Epidermal melanocyte (primary cell): ENCODE data around the gene CHD1.
"Not testable (repeated sequence)": the region's sequence is repeated elsewhere in the genome, so short reads cannot be mapped to it uniquely, and the experiment has no call there.

ENCODE experiments used
- DNase-seq: peaks from one replicate; pipeline ENCODE4 v3.0.0; 2011; ENCODE audit warnings: low spot score; ENCODE audit not compliant: insufficient read length

CHD1 gene

GRCh38 chr5:98928873-98929709 is at the start of gene CHD1:
TSS of gene CHD1 (minus strand) at chr5:98929007. CDS start at chr5:98926386, 2,621 bp downstream.
- DNase-seq, result peak; percentile 75

DNA sequence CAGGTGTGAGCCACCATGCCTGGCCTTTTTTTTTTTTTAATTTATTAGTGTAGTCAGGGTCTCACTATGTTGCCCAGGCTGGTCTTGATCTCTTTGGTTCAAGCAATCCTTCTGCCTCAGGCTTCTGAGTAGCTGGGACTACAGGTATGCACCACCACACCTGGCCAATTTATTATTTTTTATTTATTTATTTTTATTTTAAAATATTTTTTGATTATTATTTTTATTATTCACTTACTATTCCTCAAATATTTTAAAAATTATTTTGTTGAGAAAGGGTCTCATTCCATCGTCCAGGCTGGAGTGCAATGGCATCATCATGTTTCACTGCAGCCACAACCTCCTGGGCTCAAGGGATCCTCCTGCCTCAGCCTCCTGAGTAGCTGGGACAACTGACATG is 49.7 kb upstream of the CHD1 start:
- no peak for DNase-seq

DNA sequence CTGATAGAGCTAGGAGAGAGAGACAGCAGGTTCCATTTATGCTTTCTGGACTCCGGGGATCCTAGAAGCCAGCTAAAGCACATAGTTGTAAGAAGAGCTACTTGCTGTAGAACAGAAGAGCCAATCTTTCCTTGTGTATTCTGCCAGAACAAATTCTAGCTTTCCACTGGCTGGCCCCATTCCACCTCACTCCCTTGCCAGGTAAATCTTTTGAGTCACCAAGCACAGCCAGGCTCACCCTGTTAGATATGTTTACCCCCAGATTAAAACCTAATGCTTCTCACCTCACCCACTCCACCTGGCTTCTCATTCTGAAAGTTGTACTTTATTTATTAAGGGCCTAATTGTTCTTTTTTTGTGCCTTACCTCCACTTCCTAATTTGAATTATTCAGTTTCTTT is 48.9 kb upstream of the CHD1 start:
- DNase-seq, result no peak

DNA sequence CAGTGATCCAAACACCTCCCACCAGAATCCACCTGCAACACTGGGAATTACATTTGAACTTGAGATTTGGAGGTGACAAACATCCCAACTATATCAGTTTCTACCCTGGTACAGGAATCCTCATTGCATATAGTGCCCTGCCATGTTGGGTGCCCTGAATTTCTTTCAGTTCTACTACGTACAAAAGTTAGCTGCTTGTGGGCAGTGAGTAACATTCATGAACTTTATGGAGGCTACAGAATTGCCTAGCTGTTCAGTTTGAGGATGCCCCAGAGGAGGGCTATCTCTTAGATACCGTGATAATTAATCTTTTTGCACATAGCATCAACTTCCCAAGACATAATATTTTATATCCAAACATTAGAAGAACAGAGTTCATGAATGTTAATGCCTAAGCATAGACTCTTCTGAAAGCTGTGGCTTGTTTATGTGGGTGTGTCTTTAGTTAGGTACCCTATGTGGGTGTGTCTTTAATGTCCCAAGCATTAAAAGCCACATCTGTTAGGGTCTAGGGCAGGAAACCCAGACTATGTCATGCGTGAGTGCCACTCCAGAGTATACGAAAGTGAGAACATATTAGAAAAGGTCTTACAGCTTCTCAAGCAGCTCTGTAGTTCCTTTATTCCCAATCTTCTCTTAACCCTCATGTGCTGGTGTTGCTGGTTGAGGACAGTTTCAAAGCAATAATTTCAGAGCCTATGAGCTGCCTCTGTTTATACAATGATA is 47.0 kb upstream of the CHD1 start:
- no peak for DNase-seq

DNA sequence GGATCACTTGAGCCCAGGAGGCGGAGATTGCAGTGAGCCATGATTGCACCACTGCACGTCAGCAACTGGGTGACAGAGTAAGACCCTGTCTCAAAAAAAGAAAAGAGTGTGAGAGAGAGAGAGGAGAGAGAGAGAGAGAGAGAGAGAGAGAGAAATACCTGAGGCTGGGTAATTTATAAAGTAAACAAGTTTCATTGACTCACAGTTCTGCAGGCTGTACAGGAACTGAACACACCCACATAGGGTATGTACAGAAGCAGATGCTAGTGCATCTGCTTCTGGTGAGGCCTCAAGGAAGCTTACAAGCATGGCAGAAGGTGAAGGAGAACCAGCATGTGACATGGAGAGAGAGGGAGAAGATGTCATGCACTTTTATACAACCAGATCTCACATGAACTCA is 46.4 kb upstream of the CHD1 start:
- DNase-seq, result no peak

GRCh38 chr5:98969400-98969799 is 40.6 kb upstream of the CHD1 start:
- no peak for DNase-seq

GRCh38 chr5:98968056-98968564 is 39.3 kb upstream of the CHD1 start:
- no peak for DNase-seq

GRCh38 chr5:98965226-98965625 is 36.4 kb upstream of the CHD1 start:
- no peak for DNase-seq

DNA sequence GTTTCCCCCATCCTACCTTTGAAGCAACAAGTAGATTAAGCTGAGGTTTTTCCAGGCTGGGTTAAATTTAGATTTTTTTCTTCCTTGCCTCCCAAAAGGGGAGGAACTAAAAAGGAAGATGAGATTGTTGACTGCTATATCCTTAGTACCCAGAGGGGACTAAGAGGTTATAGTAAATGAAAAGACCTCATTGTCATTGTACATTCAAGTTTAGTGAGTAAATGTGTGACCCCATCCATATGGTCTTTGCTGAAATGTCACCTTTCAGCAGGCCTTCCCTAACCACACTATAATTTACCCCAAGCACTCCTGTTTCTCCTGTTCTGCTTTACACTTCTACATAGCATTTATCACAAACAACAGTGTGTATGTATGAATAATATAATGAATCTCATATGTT is 35.8 kb upstream of the CHD1 start:
- no peak for DNase-seq

GRCh38 chr5:98963019-98963418 is 34.2 kb upstream of the CHD1 start:
- no peak for DNase-seq

DNA sequence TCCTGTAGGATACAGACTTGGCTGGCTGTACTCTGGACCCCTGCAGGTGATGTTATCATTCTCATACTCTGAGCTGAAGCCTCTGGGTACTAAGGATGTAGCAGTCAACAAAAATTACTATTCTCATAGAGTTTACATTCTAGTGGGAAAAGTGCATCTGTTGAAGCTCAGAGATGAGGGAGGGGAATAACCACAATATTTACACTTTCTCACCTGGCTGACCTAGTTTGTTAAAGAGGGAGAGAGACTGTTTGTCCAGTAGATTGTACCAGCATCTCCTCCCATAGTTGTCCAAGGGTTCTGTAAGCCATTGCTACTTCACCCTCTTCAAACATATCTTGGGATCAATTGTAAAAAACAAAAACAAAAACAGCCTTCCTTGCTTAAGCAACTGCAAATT is 33.8 kb upstream of the CHD1 start:
- DNase-seq, result no peak

DNA sequence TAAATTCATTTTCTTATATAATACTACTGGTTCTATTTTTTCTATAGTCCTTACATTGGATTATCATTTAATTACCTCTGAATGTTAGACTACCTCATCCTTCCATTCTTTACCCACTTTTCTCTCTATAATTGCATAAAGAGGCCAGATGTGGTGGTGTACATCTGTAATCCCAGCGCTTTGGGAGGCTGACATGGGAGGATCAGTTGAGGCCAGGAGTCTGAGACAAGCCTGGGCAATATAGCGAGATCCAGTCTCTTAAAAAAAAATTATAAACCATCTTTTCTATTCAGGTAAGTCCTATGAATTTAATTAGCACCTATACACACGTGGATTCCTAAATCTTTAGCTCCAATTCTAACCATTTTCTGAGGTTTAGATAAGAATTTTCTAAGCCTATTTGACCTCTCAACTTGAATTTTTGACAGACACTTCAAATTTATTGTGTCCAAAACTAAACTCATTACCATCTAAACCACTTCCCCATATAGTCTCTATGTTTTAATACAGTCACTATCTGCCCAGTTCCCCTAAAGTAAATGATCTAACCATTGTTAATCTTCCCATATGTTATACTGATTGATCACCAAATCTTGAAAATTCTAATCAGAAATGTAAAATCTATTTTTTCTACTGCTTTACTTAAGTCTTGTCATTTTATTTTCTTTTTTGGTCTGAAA is 33.0 kb upstream of the CHD1 start:
- no peak for DNase-seq

GRCh38 chr5:98957307-98957706 is 28.5 kb upstream of the CHD1 start:
- no peak for DNase-seq

DNA sequence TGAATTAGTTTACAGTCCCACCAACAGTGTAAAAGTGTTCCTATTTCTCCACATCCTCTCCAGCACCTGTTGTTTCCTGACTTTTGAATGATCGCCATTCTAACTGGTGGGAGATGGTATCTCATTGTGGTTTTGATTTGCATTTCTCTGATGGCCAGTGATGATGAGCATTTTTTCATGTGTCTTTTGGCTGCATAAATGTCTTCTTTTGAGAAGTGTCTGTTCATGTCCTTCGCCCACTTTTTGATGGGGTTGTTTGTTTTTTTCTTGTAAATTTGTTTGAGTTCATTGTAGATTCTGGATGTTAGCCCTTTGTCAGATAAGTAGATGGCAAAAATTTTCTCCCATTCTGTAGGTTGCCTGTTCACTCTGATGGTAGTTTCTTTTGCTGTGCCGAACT is 27.1 kb upstream of the CHD1 start:
- not testable (repeated sequence) for DNase-seq

GRCh38 chr5:98955471-98955870 is 26.7 kb upstream of the CHD1 start:
- DNase-seq, result not testable (repeated sequence)

- DNase-seq, result no peak
Observed at GRCh38 chr5:98954392-98955028, 25.7 kb upstream of the CHD1 start.

DNA sequence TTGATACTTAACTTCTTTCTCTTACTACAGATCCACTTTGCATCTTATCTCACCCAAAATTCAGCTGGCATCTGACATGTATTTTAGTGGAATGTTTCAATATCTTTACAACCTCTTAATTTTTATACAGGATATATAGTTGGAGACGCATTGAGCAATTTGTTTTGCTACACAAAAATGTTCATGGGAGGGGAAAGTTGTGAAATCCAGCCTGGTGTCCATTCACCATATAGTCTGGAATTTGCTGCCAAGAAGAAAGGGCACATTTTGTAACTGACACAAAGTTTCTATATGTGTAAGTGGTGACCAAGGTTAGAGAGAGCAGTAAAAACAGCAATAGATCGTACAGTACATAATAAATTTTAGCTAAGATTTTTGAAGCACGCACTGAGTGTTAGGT is 14.0 kb upstream of the CHD1 start:
- no peak for DNase-seq

- no peak for DNase-seq
Observed at GRCh38 chr5:98941131-98941883, 12.5 kb upstream of the CHD1 start.

DNA sequence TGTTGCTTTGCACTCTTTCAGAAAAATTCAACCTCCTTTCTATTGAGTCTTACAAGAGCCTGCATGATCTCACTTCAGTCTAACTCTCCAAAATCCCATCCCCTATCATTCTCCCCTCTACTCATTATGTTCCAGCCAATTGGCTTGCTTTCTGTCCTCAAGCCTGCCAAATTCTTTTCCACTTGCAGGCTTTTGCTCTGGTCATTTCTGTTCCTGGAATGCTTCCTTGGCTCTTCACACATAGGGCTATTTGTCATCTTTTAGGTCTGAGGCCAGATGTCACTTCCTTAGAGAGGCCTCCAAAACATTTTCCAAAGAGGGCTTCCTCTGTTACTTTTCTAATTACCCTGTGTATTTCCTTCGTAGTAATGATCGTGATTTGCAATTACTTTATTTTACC is 11.8 kb upstream of the CHD1 start:
- DNase-seq, result no peak

DNA sequence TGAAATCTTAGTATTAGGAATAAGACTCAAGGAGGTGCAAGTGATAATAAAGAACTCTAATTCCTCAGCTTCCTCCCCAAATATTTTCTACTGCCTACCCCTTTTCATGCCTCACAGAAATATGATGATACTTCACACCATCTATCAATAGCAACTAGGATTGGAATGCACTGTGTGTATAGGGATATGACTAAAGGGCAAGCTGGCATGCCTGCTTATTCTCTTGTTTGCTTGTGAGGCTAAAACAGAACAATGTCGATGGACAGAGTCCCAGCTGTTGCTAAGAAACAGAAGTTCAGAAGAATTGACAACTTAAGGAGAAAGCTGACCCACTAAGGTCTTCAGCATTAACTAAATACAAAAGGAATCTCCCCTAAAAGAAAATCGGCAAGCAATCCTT is 9.7 kb upstream of the CHD1 start:
- DNase-seq, result no peak
